GM12865 (cell line): ENCODE results near the gene S100A7A.
"Not testable (repeated sequence)": the region's sequence is repeated elsewhere in the genome, so short reads cannot be mapped to it uniquely, and the experiment has no call there.

Source experiments
- DNase-seq: peaks from one replicate; pipeline ENCODE4 v3.0.0; 2010; ENCODE audit warnings: low read depth
- H3K4me3 ChIP-seq: 2 replicates; pipeline ENCODE4 v1.5.1; 2011; ENCODE audit warnings: mild to moderate bottlenecking, low read depth, low read length, control low read depth
- TF ChIP-seq, protein P1 (sequence below): IDR thresholded peaks from 2 replicates; pipeline ENCODE4 v1.5.1; 2011; ENCODE audit warnings: low read length, control low read depth, low read depth, inconsistent platforms; ENCODE audit not compliant: insufficient read depth; ENCODE audit errors: missing control alignments

S100A7A gene

DNA sequence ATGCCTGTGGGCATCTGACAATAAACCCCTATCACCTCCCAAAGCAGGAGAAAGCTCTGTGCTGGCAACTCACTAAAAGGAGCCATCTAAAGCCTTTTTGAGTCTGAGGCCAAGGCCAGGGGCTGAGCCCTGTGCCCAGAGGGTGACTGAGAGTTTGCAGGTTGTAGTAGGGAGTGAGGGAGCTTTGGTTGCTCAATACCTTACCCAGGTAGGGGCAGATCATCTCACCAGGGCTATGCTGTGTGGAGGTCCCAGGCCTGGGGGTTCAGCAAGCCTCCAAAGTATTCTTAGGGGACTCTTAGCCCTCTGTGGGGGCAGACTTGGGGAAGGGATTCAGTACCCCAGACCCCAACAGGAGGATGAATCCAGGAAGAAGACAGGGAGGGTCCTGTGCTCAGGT lies 23.0 kb downstream of the S100A7A start:
- H3K4me3 ChIP-seq = no peak overlapping the region
- TF ChIP-seq, protein P1, sequence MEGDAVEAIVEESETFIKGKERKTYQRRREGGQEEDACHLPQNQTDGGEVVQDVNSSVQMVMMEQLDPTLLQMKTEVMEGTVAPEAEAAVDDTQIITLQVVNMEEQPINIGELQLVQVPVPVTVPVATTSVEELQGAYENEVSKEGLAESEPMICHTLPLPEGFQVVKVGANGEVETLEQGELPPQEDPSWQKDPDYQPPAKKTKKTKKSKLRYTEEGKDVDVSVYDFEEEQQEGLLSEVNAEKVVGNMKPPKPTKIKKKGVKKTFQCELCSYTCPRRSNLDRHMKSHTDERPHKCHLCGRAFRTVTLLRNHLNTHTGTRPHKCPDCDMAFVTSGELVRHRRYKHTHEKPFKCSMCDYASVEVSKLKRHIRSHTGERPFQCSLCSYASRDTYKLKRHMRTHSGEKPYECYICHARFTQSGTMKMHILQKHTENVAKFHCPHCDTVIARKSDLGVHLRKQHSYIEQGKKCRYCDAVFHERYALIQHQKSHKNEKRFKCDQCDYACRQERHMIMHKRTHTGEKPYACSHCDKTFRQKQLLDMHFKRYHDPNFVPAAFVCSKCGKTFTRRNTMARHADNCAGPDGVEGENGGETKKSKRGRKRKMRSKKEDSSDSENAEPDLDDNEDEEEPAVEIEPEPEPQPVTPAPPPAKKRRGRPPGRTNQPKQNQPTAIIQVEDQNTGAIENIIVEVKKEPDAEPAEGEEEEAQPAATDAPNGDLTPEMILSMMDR = no peak
- DNase-seq = no peak

DNA sequence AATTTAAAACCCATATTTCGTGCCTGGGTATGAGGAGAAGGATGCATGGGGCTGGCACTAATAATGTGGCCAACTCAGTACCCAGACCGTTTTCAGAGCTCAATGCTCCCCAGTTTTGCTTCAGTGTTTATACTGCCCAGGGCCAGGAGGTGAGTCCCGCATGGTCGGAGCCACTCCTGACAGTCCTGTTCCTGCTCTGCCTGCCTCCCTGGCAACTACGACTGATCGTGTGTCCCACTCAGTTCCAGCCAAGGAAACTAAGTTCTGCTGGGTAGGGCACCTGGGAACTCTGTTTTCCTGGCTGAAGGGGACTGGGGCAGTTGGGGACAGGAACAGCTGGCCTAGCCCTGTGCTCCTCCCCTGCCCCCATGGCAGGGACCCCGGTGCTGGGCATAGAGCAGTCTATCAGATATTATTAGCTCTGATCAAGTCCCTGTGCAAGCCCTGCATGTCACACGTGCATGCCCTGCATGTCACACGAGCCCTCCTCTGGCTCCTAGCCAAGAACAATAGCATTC lies 25.0 kb downstream of the S100A7A start:
- no peak overlapping the region for H3K4me3 ChIP-seq
- no peak for DNase-seq
- TF ChIP-seq, protein P1 = no peak

DNA sequence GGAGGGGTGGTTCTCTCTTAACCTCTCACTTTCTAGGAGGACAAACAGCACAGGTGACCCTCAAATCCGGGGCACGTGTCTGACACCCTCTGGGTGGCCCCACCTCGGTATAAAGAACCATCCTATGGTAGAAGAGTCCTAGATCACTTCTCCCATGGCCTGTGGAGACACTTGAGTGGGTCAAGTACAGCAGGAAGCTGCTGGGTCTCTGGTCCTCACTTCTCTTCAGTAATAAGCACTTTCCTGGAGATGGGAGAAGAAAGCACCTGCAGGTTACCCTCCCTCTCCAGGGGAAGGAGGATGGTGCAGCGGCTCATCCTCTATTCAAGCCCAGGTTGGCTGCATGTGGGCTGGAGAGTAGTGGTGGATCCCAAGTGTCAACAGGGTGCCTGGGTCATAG lies 27.2 kb downstream of the S100A7A start:
- no peak for DNase-seq
- H3K4me3 ChIP-seq = no peak overlapping the region
- TF ChIP-seq, protein P1 = no peak

DNA sequence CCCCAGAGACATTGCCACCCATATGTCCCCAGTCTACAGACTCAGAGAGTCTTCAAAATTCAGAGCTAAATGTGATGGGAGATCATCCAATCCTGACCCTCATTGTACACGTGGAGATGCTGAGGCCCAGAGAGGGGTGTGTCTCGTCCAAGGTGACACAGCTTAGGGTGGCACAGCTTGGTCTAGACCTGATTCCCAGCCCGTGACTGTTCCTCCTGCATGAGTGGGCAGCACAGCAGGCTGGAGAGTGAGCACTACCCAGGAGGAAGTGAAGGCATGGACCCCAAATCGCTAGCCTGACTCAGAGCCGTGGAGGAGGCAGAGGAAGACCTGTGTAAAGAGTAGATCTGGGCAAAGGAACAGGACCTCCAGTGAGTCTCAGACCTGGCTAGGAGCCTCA lies 27.8 kb downstream of the S100A7A start:
- TF ChIP-seq, protein P1 = no peak
- DNase-seq = no peak

DNA sequence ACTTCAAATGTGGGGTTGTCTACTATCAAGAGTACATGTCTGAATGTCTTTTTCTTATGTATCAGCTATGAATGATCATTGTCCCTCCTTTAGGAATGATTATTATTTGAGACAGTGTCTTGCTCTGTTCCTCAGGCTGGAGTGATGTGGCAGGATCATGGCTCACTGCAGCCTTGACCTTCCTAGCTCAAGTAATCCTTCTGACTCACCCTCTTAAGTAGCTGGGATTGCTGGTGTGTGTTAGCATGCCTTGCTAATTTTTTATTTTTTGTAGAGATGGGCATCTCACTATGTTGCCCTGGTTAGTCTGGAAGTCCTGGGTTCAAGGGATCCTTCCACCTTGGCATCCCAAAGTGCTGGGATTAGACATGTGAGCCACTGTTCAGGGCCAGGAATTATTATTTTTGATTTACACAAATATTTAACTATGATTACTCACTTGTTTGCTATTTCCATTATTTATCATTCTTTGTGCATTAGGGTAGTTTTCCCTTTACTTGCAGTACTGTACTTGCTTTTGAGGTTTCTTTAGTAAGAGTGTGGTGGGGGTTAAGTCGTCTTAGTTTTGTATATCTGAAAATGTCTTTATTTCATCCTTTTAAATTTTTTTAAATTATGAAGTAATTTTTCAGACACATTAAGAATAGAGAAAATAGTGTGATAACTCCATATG lies 31.3 kb downstream of the S100A7A start:
- TF ChIP-seq, protein P1 = no peak
- H3K4me3 ChIP-seq = no peak overlapping the region
- no peak for DNase-seq

More for the DNA sequence above, 27.8 kb downstream of the S100A7A start:
- H3K4me3 ChIP-seq = no peak overlapping the region

DNA sequence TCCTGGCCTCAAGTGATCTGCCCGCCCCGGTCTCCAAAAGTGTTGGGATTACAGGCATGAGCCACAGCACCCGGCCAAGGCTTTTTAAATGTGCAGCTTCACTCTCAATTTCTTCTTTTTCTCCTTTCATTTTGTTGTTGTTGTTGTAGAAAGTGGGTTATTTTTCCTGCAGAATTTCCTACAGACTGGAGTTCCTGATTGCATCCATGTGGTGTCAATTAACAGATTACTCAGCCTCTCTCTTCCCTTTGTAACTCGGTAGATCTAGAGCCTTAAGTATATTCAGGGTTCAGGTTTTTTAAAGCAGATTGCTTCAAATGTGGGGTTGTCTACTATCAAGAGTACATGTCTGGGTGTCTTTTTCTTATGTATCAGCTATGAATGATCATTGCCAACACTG lies 32.5 kb downstream of the S100A7A start:
- DNase-seq = not testable (repeated sequence)

DNA sequence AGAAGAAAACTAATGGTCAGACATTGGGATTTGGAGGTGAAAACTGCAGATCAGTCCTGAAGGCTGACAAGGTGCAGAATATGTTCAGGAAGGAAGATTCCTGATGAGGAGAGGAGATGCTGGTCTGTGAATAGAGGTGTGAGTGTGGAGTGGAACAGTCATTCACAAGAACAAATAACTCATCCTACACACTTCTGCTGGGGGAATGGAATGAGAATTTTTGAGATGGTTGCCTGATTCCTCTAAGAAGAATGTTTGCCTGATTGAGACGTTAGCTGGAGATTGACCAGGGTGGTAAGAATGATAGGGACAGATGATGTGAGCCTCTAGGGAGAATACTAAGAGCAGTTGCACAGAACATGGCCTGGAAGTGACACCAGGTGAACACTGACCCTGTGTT lies 40.1 kb downstream of the S100A7A start:
- no peak overlapping the region for H3K4me3 ChIP-seq
- TF ChIP-seq, protein P1 = no peak
- no peak for DNase-seq

More for the DNA sequence above, 32.5 kb downstream of the S100A7A start:
- not testable (repeated sequence) for H3K4me3 ChIP-seq
